Adrenal gland (tissue), 5 donors: ENCODE data around the gene RAB11FIP5.

Experiments
- CTCF ChIP-seq, 6 experiments: fragments of 450-650 bp in 4 of 6; fragments of 200-600 bp in 2 of 6; sonication (generic) in 1 of 6; IDR thresholded peaks; 1 replicate in 5 of 6; 2 replicates in 1 of 6; pipeline versions ENCODE4 v1.5.1 to v1.8.0; 2016 to 2021; ENCODE audit warnings: antibody characterized with exemption in 6 of 6, mild to moderate bottlenecking in 2 of 6, moderate library complexity in 1 of 6
- POLR2A ChIP-seq, 2 donors: fragments of 450-650 bp; IDR thresholded peaks; one replicate each; pipeline ENCODE4 v1.6.1; 2017; ENCODE audit warnings: antibody characterized with exemption in 2 of 2, mild to moderate bottlenecking in 2 of 2, moderate library complexity in 1 of 2
- donor health status: DM: no; HTN: no; CAD: no.

GRCh38 chr2:73107211-73107926, 5.4 kb downstream of the RAB11FIP5 start:
- TF ChIP-seq CTCF (IDR thresholded peaks at IDR 0.05), result no peak
- no peak for TF ChIP-seq POLR2A (IDR thresholded peaks at IDR 0.05)
